Naive B cell (primary cell): ENCODE data around the gene DCLK3. TPM values are rescaled to one million over a fixed set of nuclear protein-coding genes. Genes with fewer than 3 reads are reported as not detected.

Experiments
- ATAC-seq, 2 donors: fragments of 150-1000 bp; cut with Tn5 transposase; 2 replicates each; pipeline ENCODE4 v1.10.0; 2021; ENCODE audit warnings: low read depth in 2 of 2, mild to moderate bottlenecking in 2 of 2, moderate library complexity in 2 of 2
- DNase-seq: peaks from one replicate; pipeline ENCODE4 v3.0.0; 2022
- H3K27ac Mint-ChIP-seq, 6 donors: one replicate each; pipeline ENCODE4 v1.8.0; 2020 to 2022; ENCODE audit warnings: mild to moderate bottlenecking in 6 of 6, mixed read lengths in 6 of 6, moderate library complexity in 5 of 6, inconsistent platforms in 2 of 6
- H3K27me3 Mint-ChIP-seq, 3 donors: one replicate each; pipeline ENCODE4 v1.8.0; 2021 to 2022; ENCODE audit warnings: mixed read lengths in 3 of 3, mild to moderate bottlenecking in 1 of 3
- H3K36me3 Mint-ChIP-seq, 2 donors: one replicate each; pipeline ENCODE4 v1.8.0; 2020 to 2022; ENCODE audit warnings: mixed read lengths in 2 of 2, inconsistent platforms in 1 of 2, mild to moderate bottlenecking in 1 of 2
- H3K4me1 Mint-ChIP-seq, 3 donors: one replicate each; pipeline ENCODE4 v1.8.0; 2020 to 2022; ENCODE audit warnings: mixed read lengths in 3 of 3, inconsistent platforms in 1 of 3, mild to moderate bottlenecking in 1 of 3, moderate library complexity in 1 of 3
- H3K4me3 Mint-ChIP-seq, 8 donors: one replicate each; pipeline ENCODE4 v1.8.0; 2020 to 2022; ENCODE audit warnings: mild to moderate bottlenecking in 8 of 8, mixed read lengths in 8 of 8, moderate library complexity in 8 of 8, inconsistent platforms in 2 of 8
- H3K9me3 Mint-ChIP-seq, 7 donors: one replicate each; pipeline ENCODE4 v1.8.0; 2020 to 2022; ENCODE audit warnings: mixed read lengths in 7 of 7, mild to moderate bottlenecking in 5 of 7, inconsistent platforms in 2 of 7, moderate library complexity in 1 of 7
- polyA plus RNA-seq, 6 donors: library from polyadenylated mRNA; unstranded; fragments of 300-500 nt; fragmentation: Illumina TruSeq; gene quantifications; one replicate each; pipeline ENCODE4 v1.2.3, GENCODE V29; 2021; ENCODE audit warnings: low read depth in 6 of 6

DCLK3 gene, protein sequence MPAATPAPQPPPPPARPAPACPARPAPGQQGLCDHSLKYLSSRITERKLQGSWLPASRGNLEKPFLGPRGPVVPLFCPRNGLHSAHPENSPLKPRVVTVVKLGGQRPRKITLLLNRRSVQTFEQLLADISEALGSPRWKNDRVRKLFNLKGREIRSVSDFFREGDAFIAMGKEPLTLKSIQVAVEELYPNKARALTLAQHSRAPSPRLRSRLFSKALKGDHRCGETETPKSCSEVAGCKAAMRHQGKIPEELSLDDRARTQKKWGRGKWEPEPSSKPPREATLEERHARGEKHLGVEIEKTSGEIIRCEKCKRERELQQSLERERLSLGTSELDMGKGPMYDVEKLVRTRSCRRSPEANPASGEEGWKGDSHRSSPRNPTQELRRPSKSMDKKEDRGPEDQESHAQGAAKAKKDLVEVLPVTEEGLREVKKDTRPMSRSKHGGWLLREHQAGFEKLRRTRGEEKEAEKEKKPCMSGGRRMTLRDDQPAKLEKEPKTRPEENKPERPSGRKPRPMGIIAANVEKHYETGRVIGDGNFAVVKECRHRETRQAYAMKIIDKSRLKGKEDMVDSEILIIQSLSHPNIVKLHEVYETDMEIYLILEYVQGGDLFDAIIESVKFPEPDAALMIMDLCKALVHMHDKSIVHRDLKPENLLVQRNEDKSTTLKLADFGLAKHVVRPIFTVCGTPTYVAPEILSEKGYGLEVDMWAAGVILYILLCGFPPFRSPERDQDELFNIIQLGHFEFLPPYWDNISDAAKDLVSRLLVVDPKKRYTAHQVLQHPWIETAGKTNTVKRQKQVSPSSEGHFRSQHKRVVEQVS
- polyA plus RNA-seq: not detected

DNA sequence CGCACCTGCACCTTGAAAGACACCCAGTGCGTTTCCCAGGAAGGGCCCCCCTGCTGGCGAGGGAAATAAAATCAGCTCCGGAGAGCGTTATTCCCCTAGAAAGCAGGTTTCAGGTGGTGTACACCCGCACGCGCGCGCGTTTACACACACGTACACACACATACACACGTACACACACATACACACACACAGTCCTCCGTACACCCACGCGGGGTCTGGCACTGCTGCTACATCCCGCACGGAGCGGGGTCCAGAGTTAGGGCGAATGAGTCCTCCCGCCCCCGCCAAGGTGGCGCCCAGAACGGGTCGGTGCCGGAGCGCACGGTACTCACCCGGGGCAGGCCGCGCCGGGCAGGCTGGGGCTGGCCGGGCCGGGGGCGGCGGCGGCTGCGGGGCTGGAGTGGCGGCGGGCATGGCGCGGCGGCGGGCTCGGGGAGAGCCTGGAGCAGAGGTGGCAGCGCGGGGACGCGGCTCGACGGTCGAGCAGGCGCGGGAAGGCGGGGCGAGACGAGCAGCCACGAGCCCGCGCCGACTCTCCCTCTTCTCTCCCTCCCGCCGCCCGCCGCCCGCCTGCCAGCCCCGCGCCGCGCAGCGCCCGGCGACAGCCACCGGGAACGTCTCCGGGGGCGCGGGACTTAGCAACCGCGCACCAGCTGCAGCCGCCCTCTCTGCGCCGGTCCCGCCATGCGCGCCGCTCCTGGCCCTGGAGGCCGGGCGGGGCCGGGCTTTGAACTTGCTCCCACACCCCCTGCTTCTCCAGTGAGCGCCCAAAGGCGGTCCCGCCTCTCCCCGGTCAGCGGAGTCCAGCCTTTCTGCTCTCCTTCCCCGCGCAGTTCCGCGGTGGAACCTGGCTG lies at the start of gene DCLK3:
Gene DCLK3 (minus strand): TSS at position 704 of the 854 bp plus-strand sequence. CDS start 290 bp downstream, at position 414.
- DNase-seq (no peak), ATAC-seq (no peak)
- Mint-ChIP-seq H3K4me3 (peak within 1 kb of the TSS; percentile 37 to 84 (median 67)), H3K27me3 (peaks cover 62 to 82% (median 77%) of the 10 kb centered on the region in 3 donors), H3K27ac (no peak within 1 kb of the TSS), H3K36me3 (peaks cover 0 to 11% of the 10 kb centered on the region in 2 donors), H3K4me1 (peaks cover 5 to 15% (median 11%) of the 10 kb centered on the region in 3 donors), H3K9me3 (peaks cover 0 to 6% (median 3%) of the 10 kb centered on the region in 7 donors)

DNA sequence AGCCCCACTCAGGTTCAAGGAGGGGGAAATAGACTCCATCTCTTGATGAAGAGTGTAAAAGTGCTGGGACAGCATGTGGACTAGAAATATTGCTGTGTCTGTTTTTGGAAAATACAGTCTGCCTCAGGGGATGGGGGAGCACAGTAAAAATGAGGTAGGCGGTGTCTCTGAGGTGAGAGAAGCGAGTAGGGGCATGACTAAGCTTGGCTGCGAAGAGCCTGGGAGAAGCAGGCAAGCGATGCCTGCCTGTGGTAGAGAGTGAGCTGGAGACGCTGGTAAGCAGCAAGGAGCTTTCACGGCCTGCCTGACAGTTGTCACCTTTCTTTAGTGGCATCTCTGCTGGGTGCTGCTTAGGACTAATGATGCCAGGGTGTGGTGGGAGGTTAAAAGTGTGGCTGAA lies 49.0 kb upstream of the DCLK3 start:
- ATAC-seq (no peak), DNase-seq (no peak)
- Mint-ChIP-seq H3K4me1 (no peaks in the 10 kb centered on the region), H3K27me3 (peaks cover 0 to 6% (median under 1%) of the 10 kb centered on the region in 3 donors), H3K27ac (no peak overlapping the region), H3K36me3 (no peaks in the 10 kb centered on the region), H3K4me3 (no peak overlapping the region), H3K9me3 (no peaks in the 10 kb centered on the region)

DNA sequence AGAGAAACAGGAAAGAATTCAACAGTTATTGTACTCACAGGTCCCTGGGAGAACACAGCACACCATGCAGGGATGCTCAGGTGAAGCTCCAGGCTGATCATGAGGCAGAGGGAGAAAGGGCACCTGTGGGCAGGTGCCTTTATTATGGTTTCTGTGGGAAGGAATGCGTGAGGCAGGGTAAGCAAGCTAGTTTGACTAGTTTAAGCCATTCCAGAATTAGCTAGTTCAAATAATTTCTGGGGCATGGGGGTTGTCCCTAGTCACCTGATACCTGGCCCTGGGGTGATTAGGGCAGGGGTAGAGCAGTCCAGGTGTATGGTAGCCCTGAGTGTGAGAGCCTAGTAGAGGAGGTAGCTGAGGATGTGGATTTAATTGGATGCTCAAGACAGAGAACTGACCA lies 47.9 kb upstream of the DCLK3 start:
- Mint-ChIP-seq H3K27ac (no peak overlapping the region), H3K9me3 (peaks cover 0 to under 1% (median 0%) of the 10 kb centered on the region in 7 donors), H3K36me3 (no peaks in the 10 kb centered on the region), H3K4me1 (no peaks in the 10 kb centered on the region), H3K4me3 (no peak overlapping the region), H3K27me3 (peaks cover 0 to 10% (median 6%) of the 10 kb centered on the region in 3 donors)
- no peak for ATAC-seq
- DNase-seq: no peak

DNA sequence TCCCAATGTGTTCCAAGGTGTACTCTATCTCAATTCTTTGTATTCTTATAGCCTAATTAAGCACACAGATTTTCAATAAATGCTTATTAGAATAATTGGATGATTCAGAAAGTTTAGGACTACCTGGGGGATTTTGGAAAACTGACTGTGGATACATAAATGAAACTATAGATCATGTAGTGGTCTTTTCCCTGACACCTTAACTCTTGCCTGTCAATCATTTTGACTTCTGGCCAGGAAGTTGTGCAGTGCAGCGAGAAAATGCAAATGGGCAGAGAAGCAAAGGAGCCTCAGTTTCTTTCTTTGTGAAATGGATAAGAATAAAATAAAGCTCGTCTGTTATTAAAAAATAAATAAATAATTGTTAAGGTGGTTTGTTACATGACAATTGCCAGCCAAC lies 47.4 kb upstream of the DCLK3 start:
- Mint-ChIP-seq H3K4me3 (no peak overlapping the region), H3K9me3 (peaks cover 0 to 5% (median 0%) of the 10 kb centered on the region in 7 donors), H3K27ac (no peak overlapping the region), H3K4me1 (no peaks in the 10 kb centered on the region), H3K27me3 (peaks cover 3 to 10% (median 6%) of the 10 kb centered on the region in 3 donors), H3K36me3 (peaks cover 0 to 2% of the 10 kb centered on the region in 2 donors)
- DNase-seq: no peak
- ATAC-seq: no peak

DNA sequence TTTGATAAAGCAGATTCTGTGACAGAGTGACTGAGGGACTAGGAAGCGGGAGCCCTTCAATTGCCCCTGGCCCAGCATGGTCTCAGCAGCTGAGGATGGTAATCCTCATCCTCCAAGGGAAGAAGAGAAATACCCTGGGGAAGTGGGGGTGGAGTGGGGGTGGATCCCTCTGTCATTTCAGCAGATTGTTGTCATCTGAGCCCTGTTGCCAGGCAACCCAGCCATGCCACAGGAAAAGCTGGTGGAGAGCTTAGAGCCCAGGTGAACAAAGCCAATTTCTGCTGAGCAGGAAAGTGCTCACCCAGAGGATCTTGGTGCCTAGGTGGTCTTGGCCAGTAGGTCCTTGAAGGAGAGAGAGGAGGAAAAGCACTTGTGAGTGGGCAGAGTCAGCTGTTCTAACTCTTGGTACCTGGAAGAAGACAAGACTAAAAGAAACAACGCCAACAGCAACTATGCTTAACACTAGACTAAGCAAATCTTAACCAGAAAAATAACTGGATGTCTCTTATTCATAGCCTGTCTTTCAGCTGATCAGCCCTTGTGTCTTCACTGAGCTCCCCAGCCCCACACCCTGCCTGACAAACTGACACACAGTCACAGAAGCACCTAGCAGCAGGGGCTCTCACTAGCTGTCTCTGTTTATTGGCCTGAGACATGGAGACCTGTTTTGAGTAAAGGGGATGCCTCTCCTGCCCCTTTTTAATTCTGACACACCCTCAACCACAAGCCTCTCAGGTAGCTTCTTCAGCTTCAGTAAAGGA lies 40.1 kb upstream of the DCLK3 start:
- ATAC-seq: no peak
- H3K27ac Mint-ChIP-seq: no peak overlapping the region
- no peak overlapping the region for H3K4me3 Mint-ChIP-seq

DNA sequence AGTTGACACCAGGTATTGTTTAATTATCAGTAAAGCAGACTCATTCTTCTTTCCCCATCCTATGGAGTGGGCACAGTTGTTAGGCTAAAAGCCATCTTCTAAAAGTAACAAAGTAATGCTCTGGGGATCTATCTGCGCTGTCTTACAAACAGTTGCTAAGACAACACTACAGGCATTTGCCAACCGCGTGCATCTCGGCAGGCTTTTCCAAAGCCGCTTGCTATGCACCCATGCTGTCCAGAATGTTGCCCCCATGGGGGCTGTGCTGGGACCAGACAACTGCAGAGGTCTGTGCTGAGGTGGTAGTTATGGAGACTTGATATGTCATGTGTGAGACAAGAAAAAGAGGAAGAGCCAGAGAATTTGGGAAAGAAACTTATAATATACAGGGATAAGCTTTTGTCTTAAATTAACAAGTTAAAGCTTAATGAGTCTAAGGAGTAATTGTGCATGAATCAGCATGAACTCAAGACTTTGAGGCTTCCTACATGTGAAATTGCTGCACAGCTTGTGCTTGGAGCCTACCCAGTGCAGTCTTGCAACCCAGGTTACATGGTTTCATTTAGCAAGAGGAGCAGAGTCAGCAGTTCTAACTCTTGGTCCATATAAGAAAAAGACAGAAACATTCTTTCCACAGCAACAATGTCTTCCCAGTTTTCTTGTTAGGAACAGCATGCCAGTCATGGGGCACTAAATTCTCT lies 38.9 kb upstream of the DCLK3 start:
- Mint-ChIP-seq H3K4me3 (no peak overlapping the region), H3K4me1 (no peaks in the 10 kb centered on the region), H3K27ac (no peak overlapping the region), H3K9me3 (peaks cover 0 to 29% (median 25%) of the 10 kb centered on the region in 7 donors), H3K27me3 (peaks cover 24 to 41% (median 32%) of the 10 kb centered on the region in 3 donors), H3K36me3 (peaks cover 12 to 27% of the 10 kb centered on the region in 2 donors)
- no peak for DNase-seq
- no peak for ATAC-seq

More for the DNA sequence above, 40.1 kb upstream of the DCLK3 start:
- Mint-ChIP-seq H3K27me3 (peaks cover 30 to 42% (median 32%) of the 10 kb centered on the region in 3 donors), H3K36me3 (peaks cover 12 to 27% of the 10 kb centered on the region in 2 donors), H3K4me1 (no peaks in the 10 kb centered on the region), H3K9me3 (peaks cover 0 to 29% (median 23%) of the 10 kb centered on the region in 7 donors)
- no peak for DNase-seq

DNA sequence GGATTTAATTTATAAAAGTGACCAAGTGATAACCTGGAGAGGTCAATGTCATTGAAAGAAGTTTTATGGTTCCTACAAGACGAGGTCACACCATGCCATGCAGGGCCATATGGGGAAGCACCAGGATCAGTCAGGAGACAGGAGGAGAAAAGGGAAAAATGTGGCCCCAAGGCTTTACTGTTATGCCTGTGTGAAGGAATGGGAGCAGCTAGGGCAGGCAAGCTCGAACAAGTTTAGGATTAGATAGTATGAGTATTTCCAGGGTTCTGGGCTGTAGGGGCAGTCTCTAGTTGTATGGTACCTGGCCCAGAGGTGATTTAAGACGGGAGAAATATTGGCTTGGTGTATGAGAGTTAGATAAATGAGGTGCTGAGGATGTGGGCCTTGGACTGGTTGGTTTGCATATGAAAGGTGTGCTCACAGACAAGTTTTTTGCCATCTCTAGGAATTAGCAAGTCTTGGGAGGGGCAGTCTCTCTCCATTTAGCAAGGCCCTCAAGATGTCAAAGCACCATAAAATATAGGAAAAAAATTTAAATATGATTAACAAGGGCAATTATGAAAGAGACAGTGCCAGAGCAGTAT lies 36.3 kb upstream of the DCLK3 start:
- H3K27me3 Mint-ChIP-seq: peaks cover 17 to 24% (median 19%) of the 10 kb centered on the region in 3 donors
- ATAC-seq (no peak), DNase-seq (no peak)
- H3K36me3 Mint-ChIP-seq: peaks cover 0 to 16% of the 10 kb centered on the region in 2 donors
- H3K4me1 Mint-ChIP-seq: no peaks in the 10 kb centered on the region
- peak overlapping the region in 1 of 6 donors; percentile 19 for H3K27ac Mint-ChIP-seq
- H3K9me3 Mint-ChIP-seq: peaks cover 0 to 18% (median 12%) of the 10 kb centered on the region in 7 donors
- H3K4me3 Mint-ChIP-seq: no peak overlapping the region

DNA sequence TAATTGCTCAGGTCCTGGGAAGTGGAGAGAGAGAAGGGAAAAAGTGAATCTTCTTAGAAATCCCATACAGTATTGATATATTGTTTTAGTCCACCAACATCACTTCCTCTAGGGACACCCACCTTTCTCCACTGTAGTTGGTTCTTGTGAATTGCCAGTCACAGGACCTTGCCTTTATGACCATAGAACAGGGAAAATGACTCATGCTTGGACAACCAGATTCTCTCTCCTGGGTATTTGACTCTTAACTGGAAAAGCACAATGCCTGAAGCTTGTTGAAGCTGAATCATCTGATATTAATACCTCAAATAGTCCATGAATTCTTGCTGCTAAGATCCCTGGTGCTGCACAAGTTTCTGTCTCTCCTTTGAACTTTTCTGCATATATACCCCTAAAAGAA lies 32.5 kb upstream of the DCLK3 start:
- no peak for DNase-seq
- no peak for ATAC-seq
- peaks cover 8 to 24% (median 20%) of the 10 kb centered on the region in 3 donors for H3K27me3 Mint-ChIP-seq
- H3K27ac Mint-ChIP-seq: no peak overlapping the region
- peaks cover 0 to 16% of the 10 kb centered on the region in 2 donors for H3K36me3 Mint-ChIP-seq
- no peak overlapping the region for H3K4me3 Mint-ChIP-seq
- no peaks in the 10 kb centered on the region for H3K4me1 Mint-ChIP-seq
- H3K9me3 Mint-ChIP-seq: peaks cover 0 to 5% (median 0%) of the 10 kb centered on the region in 7 donors

DNA sequence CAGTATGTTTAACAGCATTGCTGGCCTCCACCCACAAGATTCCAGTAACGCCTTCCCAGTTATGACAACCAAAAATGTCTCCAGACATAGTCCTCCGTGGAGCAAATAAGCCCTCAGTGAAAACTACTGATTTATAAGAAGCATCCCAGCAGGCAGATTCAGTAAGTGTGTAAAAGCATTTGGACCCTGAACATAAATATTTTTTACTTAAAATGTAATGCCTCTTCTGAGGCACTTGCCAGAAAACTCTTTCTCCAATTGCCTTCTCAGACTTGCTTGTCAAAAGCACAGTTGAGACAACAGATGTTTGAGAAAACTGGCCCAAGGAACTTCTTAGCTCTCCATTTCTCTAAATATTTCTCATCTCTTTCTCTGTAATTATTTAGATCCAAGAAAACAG lies 31.8 kb upstream of the DCLK3 start:
- no peak overlapping the region for H3K4me3 Mint-ChIP-seq
- no peaks in the 10 kb centered on the region for H3K4me1 Mint-ChIP-seq

DNA sequence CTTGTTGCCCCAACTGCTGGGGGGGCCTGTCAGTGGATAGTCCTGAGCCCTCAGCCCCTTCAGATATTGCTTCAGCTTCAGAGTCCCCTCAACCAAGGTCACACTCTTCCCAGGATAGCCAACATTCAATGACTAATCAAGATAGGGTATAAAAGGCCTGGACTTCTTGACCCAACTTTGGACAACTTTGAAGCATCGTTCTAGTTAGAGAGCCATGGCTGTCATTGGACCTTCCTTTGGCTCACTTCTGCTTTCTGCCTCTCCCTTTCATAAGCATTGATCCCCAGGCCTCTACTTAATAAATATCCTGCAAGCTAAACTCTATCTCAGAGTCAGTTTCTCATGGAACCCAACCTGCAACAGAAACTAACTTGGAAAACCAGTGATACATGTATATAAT lies 31.3 kb upstream of the DCLK3 start:
- Mint-ChIP-seq H3K36me3 (peaks cover 0 to 6% of the 10 kb centered on the region in 2 donors), H3K27me3 (peaks cover 5 to 24% (median 12%) of the 10 kb centered on the region in 3 donors), H3K4me3 (no peak overlapping the region), H3K9me3 (peaks cover 0 to 5% (median 0%) of the 10 kb centered on the region in 7 donors), H3K4me1 (no peaks in the 10 kb centered on the region), H3K27ac (no peak overlapping the region)
- ATAC-seq (no peak), DNase-seq (no peak)

More for the DNA sequence above, 31.8 kb upstream of the DCLK3 start:
- Mint-ChIP-seq H3K27ac (no peak overlapping the region), H3K36me3 (peaks cover 0 to 11% of the 10 kb centered on the region in 2 donors), H3K27me3 (peaks cover 7 to 24% (median 14%) of the 10 kb centered on the region in 3 donors), H3K9me3 (peaks cover 0 to 5% (median 0%) of the 10 kb centered on the region in 7 donors)
- DNase-seq (no peak), ATAC-seq (no peak)

DNA sequence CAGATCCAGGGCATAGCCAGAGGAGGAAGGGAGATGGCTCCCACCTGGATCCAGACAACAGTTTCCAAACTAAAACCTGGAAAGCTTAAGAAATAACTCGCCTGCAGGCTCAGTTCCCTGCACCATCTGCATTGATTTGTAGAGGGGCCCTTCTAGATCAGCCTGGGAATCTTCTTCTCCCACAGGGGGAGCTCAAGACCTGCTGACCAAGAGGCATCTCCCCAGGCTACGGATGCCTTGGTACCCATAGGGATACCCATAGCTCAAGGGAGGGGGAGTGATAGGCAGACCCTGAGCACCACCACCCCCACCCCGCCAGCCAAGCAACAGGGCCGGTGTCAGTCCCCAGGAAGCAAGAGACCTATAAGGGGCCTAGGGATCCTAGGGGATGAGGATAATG lies 28.0 kb upstream of the DCLK3 start:
- Mint-ChIP-seq H3K27ac (peak overlapping the region in 1 of 6 donors; percentile 0), H3K9me3 (no peaks in the 10 kb centered on the region), H3K4me1 (no peaks in the 10 kb centered on the region), H3K36me3 (no peaks in the 10 kb centered on the region), H3K27me3 (peaks cover 8 to 25% (median 15%) of the 10 kb centered on the region in 3 donors), H3K4me3 (no peak overlapping the region)
- DNase-seq (no peak), ATAC-seq (peak in 1 of 2 donors; percentile 27)
